Thoracic aorta endothelial cell (primary cell): Measurements from ENCODE around the gene SLC5A11. TPM values are rescaled to one million over a fixed set of nuclear protein-coding genes. Genes with fewer than 3 reads are reported as not detected.

Experiments used
- total RNA-seq: library from RNA; depleted of rRNA; stranded (reverse); fragments of >200 nt; gene quantifications from 2 replicates; pipeline ENCODE4 v1.2.3, GENCODE V29; 2012

Gene SLC5A11
- total RNA-seq: 0.07 TPM in 1 of 2 replicates, not detected in the other

GRCh38 chr16:24845726-24846547, at the start of gene SLC5A11:
TSS of gene SLC5A11 (plus strand) at chr16:24845963. CDS start at chr16:24858644, 12,681 bp downstream.

Other genes with a start within 250 kb of the SLC5A11 start
- gene TNRC6A, start 116.3 kb upstream of the SLC5A11 start, total RNA-seq: 55.6 and 64.5 TPM in 2 replicates
- gene ARHGAP17, start 169.4 kb downstream of the SLC5A11 start, total RNA-seq: 111 and 112 TPM in 2 replicates